Right ventricle myocardium inferior (tissue), 1 donor: ENCODE measurements around the gene APC2. TPM values are rescaled to one million over a fixed set of nuclear protein-coding genes. Genes with fewer than 3 reads are reported as not detected.
A peak's percentile ranks its signal among the peaks of the same experiment; 100 is the strongest.
"Not testable (repeated sequence)": the region's sequence is repeated elsewhere in the genome, so short reads cannot be mapped to it uniquely, and the experiment has no call there.

ENCODE experiments used
- ATAC-seq: fragments of 200-7000 bp; cut with Tn5 transposase; one replicate; pipeline ENCODE4 v1.9.1; 2020; ENCODE audit warnings: mild to moderate bottlenecking, moderate library complexity
- DNase-seq: peaks from one replicate; pipeline ENCODE4 v3.0.0; 2021; ENCODE audit errors: missing footprints
- intact Hi-C: fragments of 100-400 bp; cut with DNase I; formaldehyde crosslinking; loops from one replicate; pipeline ENCODE4 v1.11.0; 2022
- total RNA-seq: library from RNA; stranded (reverse); fragmentation: NEBNext Ultra II Directional; extraction: Animal tissue kit (Norgen Biotek cat#: 25700); gene quantifications from one replicate; pipeline ENCODE4 v1.2.1, GENCODE V29; 2021
- donor health status: DM: no; HTN: yes; CAD: no; lungs with severe emphysema.

Gene APC2
- total RNA-seq, 1 donor from 2014 or later = 0.14 TPM

- ATAC-seq (peak; percentile 43), DNase-seq (no peak)
- intact Hi-C loops = loop anchor here (5.0 kb wide), 1 partner anchor 36 kb away; no protein-coding TSS in a partner anchor
Observed at GRCh38 chr19:1411255-1412191, 38.4 kb upstream of the APC2 start.

GRCh38 chr19:1412323-1412923 lies 37.5 kb upstream of the APC2 start:
- DNase-seq (no peak), ATAC-seq (no peak)
- intact Hi-C loops = loop anchor here (5.0 kb wide), 1 partner anchor 35 kb away; no protein-coding TSS in a partner anchor

DNA sequence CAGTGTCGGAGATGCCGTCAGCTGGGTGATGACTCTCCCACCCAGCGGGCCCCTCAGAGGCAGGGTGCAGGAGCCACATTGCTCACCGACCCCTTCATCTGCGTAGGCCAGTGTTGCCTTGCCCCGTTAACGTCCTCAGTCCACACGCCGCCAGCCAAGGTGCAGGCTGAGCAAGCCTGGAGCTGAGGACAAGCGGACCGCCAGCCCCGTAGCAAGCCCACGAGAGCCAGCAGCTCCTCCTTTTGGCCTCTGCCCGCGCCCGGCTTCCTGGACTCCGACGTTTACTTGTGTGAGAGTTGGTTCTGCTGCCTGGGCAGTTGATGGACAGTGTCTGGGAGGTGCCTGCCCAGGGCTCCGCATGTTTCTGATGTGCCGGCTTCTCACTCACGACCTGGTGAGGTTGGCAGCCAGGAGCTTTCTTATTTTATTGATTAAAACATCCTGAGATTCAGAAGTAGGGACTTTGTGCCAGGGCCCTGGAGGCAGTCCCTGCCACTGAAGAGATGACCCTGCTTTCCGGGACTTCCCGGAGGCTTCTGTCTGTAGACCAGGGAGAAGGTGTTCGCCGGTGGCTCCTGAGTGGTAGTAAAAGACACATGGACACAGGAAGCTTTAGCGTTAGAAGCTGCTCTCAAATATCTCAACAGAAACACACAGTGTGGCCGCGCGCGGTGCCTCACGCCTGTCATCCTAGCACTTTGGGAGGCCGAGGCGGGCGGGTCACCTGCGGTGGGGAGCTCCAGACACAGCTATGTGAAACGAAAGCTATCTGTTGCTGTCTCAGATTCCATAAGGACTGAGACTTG lies 36.7 kb upstream of the APC2 start:
- ATAC-seq = no peak
- intact Hi-C loops = loop anchor here (5.0 kb wide), 1 partner anchor 34 kb away; no protein-coding TSS in a partner anchor
- no peak for DNase-seq

DNA sequence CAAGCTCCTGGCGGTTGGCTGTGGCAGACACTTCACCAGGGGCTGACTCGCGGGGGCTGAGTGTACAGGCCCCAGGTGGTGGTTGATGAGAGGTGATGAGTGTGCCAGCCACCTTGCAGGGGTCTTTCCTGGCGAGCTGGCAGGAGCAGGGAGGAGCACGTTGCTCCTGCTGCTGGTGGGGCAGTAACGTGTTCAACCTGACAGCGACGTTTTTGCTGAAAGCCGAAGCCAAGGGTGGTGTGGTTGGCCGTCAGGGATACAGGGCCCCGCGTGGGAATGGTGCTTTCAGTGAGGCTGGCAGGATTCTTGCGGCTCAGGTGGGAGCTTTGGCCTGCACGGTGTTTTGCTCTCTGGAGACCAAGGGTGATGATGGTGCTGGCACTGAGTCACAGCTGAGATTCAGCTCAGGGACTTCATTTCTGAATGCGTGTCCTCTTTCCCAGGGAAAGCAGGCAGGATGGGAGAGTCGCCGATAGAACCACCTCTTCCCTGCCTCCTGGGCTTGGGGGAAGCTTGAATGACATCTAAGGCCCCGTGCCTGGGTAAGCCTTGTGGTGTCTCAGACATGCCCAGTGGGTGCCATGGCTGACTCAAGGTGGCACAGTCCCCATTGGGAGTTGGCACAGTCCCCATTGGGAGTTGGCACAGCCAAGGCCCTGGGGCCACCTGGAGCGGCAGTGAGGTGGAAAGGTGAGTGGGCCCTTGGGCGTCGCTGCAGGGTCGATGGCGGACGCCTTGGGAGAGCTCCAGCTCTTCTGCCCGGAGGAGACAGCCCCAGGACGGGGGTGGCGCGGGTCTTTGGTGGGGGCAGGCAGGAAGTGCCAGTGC lies 33.7 kb upstream of the APC2 start:
- intact Hi-C loops = no loop called here
- DNase-seq (no peak), ATAC-seq (no peak)

GRCh38 chr19:1417145-1417544 lies 32.8 kb upstream of the APC2 start:
- ATAC-seq (no peak), DNase-seq (no peak)
- intact Hi-C loops = no loop called here

DNA sequence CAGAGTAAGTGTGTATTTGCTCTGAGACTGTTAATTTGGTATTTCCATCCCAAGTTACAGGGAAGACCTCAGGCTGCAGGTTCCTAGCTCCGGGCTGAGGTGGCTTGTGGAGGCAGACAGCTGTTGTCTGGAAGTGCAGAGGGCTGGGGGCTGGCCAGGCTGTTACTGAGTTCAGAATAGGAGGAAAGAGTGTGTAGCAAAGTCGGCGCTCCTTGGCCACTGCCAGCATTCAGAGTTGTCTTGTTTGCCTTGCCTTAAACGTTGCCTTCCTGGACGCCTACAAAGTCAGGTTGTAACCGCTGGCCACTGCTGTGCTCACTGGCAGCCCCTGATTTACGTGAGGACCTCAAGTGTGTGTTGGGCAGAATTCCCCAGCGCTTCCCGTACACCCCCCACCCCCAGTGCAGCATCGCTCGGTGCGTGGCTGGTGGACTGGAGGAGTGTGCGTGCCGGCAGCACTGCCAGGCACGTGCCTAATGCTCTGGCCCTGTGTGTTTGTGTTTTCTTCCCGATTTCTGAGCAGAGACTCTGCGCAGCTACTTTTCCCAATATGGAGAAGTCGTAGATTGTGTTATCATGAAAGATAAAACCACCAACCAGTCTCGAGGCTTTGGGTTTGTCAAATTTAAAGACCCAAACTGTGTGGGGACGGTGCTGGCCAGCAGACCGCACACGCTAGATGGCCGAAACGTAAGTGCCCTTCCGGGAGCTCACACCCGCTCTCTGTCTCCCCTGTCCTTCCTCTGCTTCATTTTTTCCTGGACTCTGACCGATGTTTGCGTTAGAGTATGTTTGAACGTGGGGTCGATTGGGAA lies 32.0 kb upstream of the APC2 start:
- intact Hi-C loops = no loop called here
- DNase-seq (no peak), ATAC-seq (no peak)

DNA sequence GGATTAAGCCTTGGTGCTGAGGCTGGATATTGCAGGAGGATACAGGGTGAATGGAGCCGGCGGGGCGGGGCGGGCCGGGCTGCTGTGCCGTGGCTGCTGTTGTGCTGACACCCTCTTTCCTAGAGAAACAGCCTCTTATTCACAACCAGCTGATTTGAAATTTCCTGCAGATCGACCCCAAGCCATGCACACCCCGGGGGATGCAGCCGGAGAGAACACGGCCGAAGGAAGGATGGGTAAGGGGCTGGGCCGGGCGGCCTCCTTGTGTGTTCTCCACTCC lies 31.5 kb upstream of the APC2 start:
- no peak for DNase-seq
- intact Hi-C loops = no loop called here
- ATAC-seq = no peak

GRCh38 chr19:1418951-1419738 lies 30.8 kb upstream of the APC2 start:
- DNase-seq = no peak

DNA sequence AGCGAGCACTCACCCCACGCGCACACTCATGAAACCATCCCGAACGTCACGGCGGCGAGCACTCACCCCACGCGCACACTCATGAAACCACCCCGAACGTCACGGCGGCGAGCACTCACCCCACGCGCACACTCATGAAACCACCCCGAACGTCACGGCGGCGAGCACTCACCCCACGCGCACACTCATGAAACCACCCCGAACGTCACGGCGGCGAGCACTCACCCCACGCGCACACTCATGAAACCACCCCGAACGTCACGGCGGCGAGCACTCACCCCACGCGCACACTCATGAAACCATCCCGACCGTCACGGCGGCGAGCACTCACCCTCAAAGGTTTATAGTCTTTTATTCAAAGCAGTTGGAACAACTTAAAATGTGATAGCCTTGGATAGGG lies 29.8 kb upstream of the APC2 start:
- ATAC-seq, DNase-seq, intact Hi-C loops: not testable (repeated sequence)

More at GRCh38 chr19:1418951-1419738, 30.8 kb upstream of the APC2 start:
- intact Hi-C loops = no loop called here
- ATAC-seq = peak; percentile 39

- DNase-seq = no peak
- ATAC-seq = no peak
- intact Hi-C loops = no loop called here
Observed at GRCh38 chr19:1420590-1420989, 29.3 kb upstream of the APC2 start.

GRCh38 chr19:1421218-1421957 lies 28.5 kb upstream of the APC2 start:
- ATAC-seq = no peak
- intact Hi-C loops = no loop called here
- DNase-seq = no peak

- intact Hi-C loops = no loop called here
- DNase-seq = no peak
- no peak for ATAC-seq
Observed at GRCh38 chr19:1421958-1422305, 28.0 kb upstream of the APC2 start.

DNA sequence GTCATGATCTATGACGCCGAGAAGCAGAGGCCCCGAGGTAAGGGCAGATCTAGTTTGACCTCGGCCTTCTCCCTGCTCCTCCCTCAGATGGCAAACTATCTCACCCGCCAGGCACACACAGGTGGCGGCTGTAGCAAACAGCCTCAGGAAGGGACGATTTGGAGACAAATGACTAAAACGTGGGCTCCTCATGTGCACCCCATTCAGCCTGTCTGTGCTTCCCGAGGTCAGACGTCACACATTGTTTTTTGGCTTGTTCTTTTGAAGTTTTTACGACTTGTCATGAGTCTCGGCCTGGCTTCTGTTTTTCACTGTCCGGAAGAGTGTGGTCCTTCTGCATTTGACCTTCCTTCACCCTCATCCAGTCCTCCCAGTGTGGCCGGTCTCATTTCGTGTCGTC lies 27.6 kb upstream of the APC2 start:
- intact Hi-C loops = no loop called here

DNA sequence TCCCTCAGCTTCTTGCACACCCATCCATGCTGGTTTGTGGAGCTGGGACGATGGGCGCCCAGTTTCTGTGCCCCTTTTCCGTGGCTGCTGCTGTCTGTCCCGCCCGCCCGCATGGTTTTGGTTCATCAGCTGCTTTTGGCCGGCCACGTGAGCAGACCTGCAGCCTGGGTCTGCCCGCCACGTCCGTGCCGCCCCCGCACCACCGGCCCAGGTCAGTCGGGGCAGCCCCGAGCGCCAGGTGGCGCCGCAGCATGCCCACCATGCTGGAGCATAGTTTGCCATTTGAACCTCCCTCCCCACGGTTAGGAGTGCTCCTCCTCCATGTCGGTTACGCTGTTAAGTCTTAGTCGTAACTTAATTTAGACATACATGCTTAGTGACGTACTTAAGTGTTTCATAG lies 27.0 kb upstream of the APC2 start:
- ATAC-seq (no peak), DNase-seq (no peak)
- intact Hi-C loops = no loop called here

More for the DNA sequence above, 27.6 kb upstream of the APC2 start:
- no peak for DNase-seq
- ATAC-seq = no peak

DNA sequence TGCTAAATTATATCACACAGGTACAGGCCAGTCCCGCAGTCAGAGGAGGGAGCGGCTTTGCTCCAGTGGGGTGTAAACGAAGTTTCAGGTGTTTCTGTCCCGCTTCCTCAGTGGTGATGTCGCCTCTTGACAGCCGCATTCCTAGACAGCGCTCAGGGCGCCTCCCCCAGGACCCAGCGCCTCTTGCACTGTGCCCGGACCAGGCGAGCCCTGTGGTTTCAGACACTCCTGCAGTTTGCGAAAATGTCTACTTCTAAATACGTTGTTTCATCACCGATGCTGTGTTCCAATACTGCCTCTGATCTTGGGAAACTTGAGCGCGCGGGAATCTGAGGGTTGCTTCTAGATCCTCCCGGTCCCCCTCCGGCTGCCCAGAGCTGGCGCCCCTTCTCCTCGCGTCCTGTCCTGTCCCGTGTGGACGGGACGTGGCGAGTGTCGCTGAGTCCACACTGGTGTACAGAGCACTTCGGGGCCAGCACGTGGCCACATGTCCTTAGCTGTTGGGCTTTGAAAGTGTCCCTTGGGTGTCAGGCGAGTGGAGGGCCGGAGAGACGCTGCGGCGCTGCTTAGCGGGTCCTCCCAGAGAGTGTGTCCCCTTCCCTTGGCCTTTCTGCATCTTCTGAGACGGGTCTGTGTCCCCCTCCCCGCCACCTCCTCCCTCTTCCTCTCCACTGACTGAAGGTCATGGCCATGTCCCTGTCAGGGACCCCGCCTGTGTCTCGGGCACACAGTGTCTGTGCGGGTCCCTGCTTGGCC lies 26.3 kb upstream of the APC2 start:
- ATAC-seq (no peak), DNase-seq (no peak)
- intact Hi-C loops = no loop called here
